Germinal center (tissue), 1 donor: ENCODE data around the gene SRSF11.
"Not testable (repeated sequence)": the region's sequence is repeated elsewhere in the genome, so short reads cannot be mapped to it uniquely, and the experiment has no call there.

Experiments used
- DNase-seq: peaks from one replicate; pipeline ENCODE4 v3.0.0; 2012; ENCODE audit warnings: mixed read lengths, low spot score

Gene SRSF11, protein sequence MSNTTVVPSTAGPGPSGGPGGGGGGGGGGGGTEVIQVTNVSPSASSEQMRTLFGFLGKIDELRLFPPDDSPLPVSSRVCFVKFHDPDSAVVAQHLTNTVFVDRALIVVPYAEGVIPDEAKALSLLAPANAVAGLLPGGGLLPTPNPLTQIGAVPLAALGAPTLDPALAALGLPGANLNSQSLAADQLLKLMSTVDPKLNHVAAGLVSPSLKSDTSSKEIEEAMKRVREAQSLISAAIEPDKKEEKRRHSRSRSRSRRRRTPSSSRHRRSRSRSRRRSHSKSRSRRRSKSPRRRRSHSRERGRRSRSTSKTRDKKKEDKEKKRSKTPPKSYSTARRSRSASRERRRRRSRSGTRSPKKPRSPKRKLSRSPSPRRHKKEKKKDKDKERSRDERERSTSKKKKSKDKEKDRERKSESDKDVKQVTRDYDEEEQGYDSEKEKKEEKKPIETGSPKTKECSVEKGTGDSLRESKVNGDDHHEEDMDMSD

DNA sequence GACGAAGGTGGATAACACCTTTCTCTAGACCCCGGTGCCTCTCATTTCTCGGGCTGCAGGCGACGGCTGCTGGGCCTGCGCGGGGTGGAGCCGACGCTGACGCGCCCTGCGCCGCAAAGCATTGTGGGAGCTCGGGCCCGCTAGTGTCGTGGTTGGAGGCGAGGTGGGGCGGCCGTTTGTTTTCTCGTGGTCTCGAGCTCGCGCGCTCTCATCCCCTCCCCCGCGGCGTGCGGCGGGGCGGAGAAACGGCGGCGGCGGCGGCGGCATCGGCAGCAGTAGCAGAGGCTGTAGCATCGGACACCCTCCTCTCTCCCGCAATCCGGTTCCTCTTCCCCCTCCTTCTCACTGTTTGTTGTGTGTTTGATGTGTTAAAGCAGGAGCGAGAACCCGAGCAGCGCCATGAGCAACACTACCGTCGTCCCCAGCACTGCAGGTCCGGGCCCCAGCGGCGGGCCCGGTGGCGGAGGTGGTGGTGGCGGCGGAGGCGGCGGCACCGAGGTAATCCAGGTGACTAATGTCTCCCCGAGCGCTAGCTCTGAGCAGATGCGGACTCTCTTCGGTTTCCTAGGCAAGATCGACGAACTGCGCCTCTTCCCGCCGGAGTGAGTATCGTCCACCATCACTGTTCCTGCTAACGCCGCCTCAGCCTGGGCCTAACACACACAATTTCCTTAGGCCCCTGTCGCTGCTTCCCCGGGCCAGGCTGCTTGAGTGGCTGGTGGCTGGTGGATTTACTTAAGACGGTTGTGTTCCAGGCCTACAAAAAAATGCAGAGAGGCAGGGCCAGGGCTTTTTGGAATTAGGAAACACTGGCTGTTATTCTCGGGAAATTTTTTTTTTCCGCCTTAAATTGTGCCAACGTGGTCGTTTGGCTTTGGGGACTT is at the start of gene SRSF11:
TSS of gene SRSF11 (plus strand) at position 143 of the 884 bp plus-strand sequence. CDS start at position 400, 257 bp downstream.
- peak; percentile 92 for DNase-seq

DNA sequence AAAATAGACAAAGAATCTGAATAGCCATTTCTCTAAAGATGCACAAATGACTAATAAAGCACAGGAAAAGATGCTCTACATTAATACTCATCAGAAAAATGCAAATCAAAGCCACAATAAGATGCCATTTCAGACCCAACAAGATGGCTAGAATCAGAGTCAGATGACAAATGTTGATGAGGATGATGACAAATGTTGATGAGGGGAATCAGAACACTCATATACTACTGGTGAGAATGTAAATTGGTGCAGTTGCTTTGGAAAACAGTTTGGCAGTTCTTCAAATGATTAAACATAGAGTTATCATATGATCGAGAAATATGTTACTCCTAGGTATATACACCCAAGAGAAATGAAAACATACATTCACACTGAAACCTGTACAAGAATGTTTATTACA is 49.7 kb upstream of the SRSF11 start:
- no peak for DNase-seq

DNA sequence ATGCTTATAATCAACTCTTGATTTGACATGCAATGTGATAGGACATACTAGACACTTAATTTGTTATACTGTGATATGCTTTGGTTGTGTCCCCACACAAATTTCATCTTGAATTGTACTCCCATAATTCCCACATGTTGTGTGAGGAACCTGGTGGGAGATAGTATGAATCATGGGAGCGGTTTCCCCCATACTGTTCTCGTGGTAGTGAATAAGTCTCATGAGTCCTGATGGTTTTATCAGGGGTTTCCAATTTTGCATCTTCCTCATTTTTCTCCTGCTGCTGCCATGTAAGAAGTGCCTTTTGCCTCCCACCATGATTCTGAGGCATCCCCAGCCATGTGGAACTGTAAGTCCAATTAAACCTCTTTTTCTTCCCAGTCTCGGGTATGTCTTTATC is 36.0 kb upstream of the SRSF11 start:
- DNase-seq = not testable (repeated sequence)

DNA sequence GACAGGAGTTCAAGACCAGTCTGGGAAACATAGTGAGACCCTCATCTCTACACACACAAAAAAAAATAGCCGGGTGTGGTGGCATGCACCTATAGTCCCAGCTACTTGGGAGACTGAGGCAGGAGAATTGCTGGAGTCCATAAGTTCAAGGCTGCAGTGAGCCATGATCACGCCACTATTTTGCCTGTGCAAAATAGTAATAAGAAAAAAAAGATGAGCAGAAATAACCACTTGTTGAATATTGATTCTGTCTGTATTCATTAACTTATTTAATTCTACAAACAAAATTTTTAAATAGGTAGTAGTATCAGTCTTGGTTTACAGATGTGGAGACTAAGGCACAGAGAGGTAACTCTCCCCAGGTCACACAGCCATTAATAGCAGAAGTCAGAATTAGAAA is 32.7 kb upstream of the SRSF11 start:
- DNase-seq = no peak

DNA sequence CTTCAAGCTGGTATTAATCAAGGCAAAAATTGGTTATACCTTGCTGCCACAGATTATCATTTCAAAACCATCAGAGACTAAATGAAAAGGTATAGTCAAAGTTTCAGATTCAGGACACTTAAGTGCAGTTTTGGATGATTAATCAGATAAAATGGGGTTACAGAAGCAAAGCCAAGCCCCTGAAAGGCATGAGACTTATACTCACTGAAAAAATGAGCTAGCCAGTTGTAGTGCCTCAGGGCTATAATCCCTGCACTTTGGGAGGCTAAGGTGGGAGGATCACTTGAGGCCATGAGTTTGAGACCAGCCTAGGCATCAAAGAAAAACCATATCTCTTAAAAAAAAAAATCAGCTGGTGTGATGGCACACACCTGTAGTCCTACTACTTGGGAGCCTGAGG is 31.0 kb upstream of the SRSF11 start:
- no peak for DNase-seq

DNA sequence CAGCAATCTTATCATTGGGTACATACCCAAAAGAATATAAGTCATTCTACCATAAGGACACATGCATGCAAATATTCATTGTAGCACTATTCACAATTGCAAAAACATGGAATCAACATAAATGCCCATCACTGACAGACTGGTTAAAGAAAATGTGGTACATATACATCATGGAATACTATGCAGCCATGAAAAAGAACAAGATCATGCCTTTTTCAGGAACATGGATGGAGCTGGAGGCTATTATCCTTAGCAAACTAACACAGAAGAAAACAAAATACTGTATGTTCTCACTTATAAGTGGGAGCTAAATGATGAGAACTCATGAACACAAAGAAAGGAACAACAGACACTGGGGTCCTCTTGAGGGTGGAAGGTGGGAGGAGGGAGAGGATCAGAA is 28.7 kb upstream of the SRSF11 start:
- DNase-seq = not testable (repeated sequence)

DNA sequence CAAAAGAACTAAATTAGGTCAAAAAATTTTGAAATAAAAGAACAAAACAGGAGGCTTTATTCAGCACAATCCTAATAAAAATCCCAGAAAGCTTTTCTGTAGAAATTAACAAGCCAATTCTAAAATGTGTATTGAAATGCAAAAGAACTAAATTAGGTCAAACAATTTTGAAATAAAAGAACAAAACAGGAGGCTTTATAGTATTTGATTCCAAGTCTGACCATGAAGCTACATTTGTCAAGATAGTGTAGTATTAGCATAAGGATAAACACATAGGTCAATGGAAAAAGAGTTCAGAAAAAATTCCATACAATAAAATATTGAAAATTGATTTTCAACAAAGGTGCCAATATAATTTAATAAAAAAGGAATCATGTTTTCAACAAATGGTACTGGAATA is 26.6 kb upstream of the SRSF11 start:
- DNase-seq = no peak

DNA sequence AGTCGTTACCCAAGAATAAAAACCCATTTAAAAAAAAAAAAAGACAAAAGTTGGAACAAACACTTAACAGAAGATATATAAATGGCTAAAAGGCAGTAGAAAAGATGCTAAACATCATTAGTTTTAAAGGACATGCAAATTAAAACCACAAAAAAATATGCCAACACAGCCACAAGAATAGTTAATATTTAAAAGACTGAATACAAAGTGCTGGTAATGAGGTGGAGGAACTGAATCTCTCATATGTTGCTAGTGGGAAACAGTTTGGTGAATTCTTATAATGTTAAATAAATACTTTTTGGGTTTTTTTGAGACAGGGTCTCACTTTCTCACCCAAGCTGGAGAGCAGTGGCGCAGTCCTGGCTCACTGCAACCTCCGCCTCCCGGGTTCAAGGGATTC is 25.8 kb upstream of the SRSF11 start:
- DNase-seq = no peak

DNA sequence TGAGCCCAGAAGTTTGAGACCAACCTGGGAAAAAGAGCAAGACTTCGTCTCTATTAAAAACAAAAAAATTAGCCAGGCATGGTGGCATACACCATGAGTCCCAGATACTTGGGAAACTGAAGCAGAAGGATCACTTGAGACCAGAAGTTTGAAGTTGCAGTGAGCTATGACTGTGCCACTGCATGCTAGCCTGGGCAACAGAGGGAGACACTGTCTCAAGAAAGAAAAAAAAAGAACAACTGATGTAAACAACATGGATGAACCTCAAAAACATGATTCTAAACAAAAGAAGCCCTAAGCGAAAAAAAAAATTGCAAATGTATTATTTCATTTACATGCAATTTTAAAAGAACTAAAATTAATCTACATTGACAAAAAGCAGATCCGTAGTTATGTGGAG is 24.8 kb upstream of the SRSF11 start:
- DNase-seq = no peak

DNA sequence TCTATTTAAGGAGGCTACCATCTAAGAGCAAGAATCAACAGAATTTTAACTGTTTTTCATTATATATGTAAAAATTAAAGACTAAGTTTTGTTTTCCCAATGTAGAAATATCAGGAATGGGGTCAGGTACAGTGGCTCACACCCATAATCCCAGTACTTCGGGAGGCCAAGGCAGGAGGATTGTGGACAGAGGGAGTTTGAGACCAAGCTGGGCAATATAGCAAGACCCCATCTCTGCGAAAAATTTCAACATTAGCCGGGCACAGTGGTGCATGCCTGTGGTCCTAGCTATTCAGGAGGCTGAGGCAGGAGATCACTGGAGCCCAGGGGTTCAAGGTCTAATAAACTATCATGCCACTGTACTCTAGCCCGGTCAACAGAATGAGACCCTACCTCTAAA is 21.1 kb upstream of the SRSF11 start:
- DNase-seq = no peak

DNA sequence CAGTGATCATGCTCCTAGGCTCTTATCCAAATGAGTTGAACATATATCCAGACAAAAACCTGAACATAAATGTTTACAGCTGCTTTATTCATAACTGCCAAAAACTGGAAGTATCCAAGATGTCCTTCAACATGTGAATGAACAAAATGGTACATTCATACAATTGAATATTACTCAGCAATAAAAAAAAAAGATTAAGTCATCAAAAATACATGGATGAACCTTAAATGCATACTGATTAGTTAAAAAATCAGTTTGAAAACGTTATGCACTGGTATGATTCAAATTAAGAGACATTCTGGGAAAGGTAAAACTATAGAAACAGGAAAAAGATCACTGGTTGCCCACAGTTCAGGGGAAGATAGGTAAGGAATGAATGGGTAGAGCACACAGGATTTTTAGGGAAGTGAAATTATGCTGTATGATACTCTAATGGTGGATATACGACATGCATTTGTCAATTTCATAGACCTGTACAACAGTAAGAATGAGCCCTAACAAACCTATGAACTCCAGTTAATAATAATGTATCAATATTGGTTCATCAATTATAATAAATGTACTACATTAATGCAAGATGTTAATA is 18.9 kb upstream of the SRSF11 start:
- DNase-seq = no peak

DNA sequence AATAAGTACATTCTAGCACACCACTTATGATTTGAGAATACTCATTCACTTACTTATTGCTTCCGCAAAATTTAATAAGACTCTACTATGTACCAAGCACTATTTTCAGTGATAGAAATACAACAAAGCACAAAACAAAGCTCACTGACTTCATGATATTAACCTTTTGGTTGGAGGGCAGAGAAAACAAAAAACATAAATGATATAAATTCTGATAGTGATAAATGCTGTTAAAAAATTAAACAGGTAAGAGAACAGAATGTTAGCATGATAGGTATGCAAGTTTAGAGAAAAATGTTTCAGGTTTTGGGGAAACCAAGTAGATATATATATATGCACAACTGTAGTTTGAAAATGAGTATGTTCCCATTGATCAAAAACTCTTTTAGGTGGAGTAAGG is 17.0 kb upstream of the SRSF11 start:
- no peak for DNase-seq

DNA sequence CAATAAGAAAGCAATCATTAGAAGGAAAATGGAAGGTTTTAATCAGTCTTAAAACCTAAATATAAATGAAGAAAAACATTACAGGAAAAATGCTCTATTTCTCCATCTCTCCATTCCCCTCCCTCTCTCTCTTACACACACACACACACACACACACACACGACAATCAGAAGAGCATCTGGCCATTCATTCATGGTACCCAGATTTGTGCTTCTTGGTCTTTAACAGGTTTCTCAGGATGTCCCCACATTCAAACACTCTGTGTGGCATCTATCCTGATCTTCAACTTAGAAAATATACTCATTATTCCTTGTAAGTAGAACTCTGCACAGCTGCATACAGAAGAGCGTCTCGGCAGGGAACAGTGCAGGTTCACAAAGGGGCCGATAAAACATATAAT is 16.6 kb upstream of the SRSF11 start:
- no peak for DNase-seq

DNA sequence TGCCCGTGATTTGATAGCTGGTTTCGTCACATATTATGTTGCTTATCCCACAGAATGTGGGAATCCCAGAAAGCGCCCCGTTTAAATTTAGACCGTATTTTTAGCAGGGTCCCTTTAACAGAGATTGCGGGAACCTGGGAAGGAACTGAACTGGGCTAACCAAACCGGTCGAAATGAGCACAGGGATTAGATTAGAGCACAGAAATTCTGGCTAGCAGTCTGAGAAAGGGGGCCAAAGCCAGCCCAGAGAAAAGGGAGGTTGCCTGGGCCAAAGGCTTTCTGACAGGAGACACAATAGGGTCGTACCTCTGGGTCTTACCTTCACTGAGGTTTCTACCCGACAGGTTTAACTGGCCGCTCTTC is 16.1 kb upstream of the SRSF11 start:
- DNase-seq = no peak

DNA sequence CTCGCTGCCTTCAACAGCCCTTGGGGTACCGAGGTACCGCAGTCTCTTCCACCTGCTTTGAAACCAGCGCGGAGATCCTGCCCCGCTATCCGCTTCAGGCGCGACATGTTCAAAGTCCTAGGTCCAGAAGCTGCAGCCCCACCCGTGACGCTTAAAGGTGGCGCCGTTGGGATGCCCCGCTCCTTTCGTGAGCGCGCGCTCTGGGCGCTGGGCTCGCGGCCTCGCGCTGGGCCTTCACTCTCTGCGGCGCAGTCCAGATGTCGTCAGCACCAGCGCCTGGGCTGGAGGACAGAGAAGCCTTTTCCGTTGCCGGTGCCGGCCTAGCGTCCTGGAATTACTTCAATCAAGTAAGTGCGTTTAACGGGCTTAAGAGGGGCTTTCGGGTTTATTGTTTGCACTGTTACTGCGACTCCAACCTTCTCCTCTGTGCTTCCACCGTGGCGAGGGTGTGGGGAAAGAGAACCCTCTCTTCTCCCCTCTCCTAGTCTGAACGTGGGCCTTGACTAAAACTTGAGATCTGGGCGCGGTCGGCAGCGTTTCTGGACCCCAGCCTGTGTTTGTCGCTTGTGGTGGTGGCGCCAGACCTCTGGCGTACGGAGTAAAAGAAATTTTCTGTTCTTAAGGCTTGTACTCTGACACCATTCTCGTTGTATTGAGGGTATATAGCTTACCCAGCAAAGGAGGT is 15.6 kb upstream of the SRSF11 start, which contains the start of gene LRRC40:
TSS of gene LRRC40 (minus strand) at position 146 of the 685 bp plus-strand sequence. CDS start at position 107, 39 bp downstream.
- DNase-seq = peak; percentile 94

DNA sequence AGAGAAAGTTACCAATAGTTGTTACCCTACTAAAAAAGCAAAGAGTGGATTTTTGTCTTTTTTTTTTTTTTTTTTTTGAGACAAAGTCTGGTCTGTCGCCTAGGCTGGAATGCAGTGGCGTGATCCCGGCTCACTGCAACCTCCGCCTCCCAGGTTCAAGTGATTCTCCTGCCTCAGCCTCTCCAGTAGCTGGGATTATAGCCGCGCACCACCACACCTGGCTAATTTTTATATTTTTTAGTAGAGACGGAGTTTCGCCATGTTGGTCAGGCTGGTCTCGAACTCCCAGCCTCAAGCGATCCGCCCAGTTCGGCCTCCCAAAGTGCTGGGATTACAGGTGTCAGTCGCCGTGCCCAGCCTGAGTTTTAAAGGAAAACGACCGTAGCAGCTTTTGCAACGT is 14.3 kb upstream of the SRSF11 start:
- DNase-seq = not testable (repeated sequence)

DNA sequence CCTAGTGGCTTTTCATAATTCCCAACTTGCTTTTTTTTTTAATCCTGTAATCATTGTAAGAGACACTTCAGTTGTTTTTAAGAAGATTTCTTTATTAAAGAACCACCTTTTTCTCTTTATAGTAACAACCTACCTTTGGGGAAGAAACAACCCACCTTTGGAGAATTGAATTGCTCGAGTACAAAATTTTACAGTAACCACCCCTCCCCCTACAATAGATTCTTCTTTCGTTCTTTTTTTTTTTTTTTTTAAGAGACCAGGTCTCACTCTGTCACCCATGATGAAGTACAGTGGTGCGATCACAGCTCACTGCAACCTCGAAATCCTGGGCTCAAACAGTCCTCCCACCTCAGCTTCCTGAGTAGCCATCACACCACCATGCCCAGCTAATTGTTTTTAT is 13.7 kb upstream of the SRSF11 start:
- DNase-seq = no peak

DNA sequence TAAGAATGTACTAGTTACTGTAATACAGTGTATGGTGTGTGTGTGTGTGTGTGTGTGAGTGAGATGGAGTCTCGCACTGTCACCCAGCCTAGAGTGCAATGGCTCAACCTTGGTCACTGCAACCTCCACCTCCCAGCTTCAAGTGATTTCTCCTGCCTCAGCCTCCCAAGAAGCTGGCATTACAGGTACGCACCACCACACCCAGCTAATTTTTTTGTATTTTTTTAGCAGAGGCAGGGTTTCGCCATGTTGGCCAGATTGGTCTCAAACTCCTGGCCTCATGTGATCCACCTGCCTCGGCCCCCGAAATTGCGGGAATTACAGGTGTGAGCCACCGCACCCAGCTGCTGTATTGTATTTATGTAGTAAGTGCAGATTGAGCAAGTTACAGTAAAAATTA is 12.9 kb upstream of the SRSF11 start:
- no peak for DNase-seq

DNA sequence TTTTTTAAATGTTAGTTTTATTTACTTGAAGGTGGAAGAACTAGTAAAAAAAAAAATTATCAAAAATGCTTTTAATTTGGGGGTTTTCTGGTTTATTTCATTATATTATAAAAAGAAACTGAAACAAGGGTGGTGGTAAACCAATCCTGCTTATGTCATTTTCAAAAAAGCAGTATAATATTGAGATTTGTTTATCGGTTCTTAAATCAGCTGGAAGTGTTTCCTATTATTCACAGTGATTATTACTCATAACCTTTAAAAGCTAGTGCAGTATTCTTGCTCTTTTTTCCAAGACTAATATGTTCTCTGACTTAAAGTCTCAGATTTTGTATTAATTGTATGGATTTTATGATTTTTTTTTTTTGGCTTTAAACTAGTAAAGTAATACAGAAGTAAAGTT is 10.4 kb upstream of the SRSF11 start:
- DNase-seq = no peak

DNA sequence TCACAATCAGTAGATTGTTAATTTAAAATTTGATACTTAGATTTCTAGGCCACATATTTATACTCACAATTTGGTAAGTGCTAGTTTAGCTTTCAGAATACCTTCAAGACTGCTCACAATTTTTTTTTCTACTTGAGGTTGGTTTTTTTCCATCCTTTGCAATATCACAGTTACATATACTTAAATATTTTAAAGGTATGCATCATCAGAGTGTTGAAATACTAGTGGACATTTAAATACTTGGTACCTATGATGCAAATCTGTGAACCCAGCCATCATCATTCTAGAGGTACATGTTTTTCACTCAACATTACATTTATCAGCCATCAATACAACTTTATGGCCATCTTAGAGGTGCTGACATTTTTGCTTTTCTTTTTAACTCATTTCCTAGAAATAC is 9.6 kb upstream of the SRSF11 start:
- no peak for DNase-seq

DNA sequence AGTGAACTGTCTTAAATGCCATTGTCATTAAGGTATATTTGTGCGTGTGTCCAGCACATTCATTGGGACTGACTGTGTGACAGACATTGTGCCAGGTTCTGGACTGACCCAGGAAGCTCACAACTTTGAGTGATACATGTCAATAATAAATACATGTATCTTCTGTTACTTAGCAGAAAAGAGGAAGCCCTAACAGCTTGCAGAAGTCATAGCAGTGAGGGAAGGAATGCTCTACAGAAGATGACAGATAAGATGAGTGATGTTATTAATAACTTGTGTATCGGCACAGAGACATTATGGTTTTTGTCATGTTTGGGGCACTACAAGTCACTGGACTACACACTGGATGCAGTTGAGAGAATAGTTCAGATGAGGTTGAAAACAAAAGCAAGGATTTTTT is 1.2 kb upstream of the SRSF11 start:
- DNase-seq = peak; percentile 9
